Stimulated activated CD8-positive, alpha-beta memory T cell treated with anti-CD3 and anti-CD28 coated beads, Interleukin-7, amount 100 ng/mL, for 48 hours (primary cell): ENCODE measurements around the gene TBC1D22A.

Experiments used
- DNase-seq, 2 donors: peaks; one replicate each; pipeline ENCODE4 v3.0.0-alpha.2; 2020; ENCODE audit warnings: low read depth in 1 of 2; ENCODE audit errors: extremely low read depth in 1 of 2

TBC1D22A gene

GRCh38 chr22:47001288-47001687 is 238.8 kb downstream of the TBC1D22A start:
- DNase-seq, result no peak

GRCh38 chr22:47002692-47003091 is 240.2 kb downstream of the TBC1D22A start:
- no peak for DNase-seq

GRCh38 chr22:47005506-47006408 is 243.3 kb downstream of the TBC1D22A start:
- no peak for DNase-seq

GRCh38 chr22:47006433-47006832 is 244.0 kb downstream of the TBC1D22A start:
- no peak for DNase-seq

- no peak for DNase-seq
These were observed 244.4 kb downstream of the TBC1D22A start for GRCh38 chr22:47006869-47007268.

GRCh38 chr22:47007496-47007895 is 245.0 kb downstream of the TBC1D22A start:
- DNase-seq, result no peak

GRCh38 chr22:47008208-47008885 is 245.9 kb downstream of the TBC1D22A start:
- no peak for DNase-seq

GRCh38 chr22:47009304-47010101 is 247.1 kb downstream of the TBC1D22A start:
- DNase-seq, result no peak

GRCh38 chr22:47010211-47010610 is 247.8 kb downstream of the TBC1D22A start:
- DNase-seq, result no peak

GRCh38 chr22:47011131-47011858 is 248.8 kb downstream of the TBC1D22A start:
- no peak for DNase-seq

- no peak for DNase-seq
These were observed 249.4 kb downstream of the TBC1D22A start for GRCh38 chr22:47011859-47012258.

GRCh38 chr22:47012589-47013370 is 250.3 kb downstream of the TBC1D22A start:
- no peak for DNase-seq

- no peak for DNase-seq
These were observed 251.6 kb downstream of the TBC1D22A start for GRCh38 chr22:47013861-47014635.

GRCh38 chr22:47014636-47015345 is 252.3 kb downstream of the TBC1D22A start:
- no peak for DNase-seq

GRCh38 chr22:47015589-47016178 is 253.2 kb downstream of the TBC1D22A start:
- no peak for DNase-seq

- DNase-seq, result no peak
These were observed 254.2 kb downstream of the TBC1D22A start for GRCh38 chr22:47016631-47017030.

GRCh38 chr22:47017245-47017644 is 254.8 kb downstream of the TBC1D22A start:
- DNase-seq, result no peak
